Stimulated activated CD8-positive, alpha-beta memory T cell treated with anti-CD3 and anti-CD28 coated beads, Interleukin-7, amount 100 ng/mL, for 1 hour (primary cell): Measurements from ENCODE around the gene EVL.
"Not testable (repeated sequence)": the region's sequence is repeated elsewhere in the genome, so short reads cannot be mapped to it uniquely, and the experiment has no call there.

Source experiments
- DNase-seq, 2 donors: peaks; one replicate each; pipeline ENCODE4 v3.0.0-alpha.2; 2020; ENCODE audit warnings: low read depth in 2 of 2

Gene EVL

DNA sequence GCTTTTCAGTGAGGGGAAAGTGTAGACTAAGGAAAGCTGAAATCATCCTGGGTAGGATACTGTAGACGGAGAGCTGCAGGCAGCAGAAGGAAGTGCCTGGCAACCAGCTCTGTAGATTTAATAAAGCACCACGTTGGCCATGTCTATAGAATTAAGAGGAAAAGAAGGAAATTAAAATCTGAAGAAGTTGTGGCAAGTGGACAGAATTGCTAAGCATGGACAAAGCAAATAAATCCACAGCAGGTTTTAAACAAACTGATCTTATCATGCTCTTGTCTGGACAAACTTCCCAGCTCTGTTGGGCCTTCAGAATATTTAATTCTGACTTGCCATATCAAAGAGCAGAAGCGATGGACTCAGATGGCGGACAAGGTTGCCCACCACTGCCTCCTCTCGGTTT, 27.2 kb upstream of the EVL start:
- DNase-seq: no peak

GRCh38 chr14:100039903-100040302, 25.3 kb upstream of the EVL start:
- DNase-seq: no peak

- no peak for DNase-seq
Observed at GRCh38 chr14:100041271-100041670, 24.0 kb upstream of the EVL start.

DNA sequence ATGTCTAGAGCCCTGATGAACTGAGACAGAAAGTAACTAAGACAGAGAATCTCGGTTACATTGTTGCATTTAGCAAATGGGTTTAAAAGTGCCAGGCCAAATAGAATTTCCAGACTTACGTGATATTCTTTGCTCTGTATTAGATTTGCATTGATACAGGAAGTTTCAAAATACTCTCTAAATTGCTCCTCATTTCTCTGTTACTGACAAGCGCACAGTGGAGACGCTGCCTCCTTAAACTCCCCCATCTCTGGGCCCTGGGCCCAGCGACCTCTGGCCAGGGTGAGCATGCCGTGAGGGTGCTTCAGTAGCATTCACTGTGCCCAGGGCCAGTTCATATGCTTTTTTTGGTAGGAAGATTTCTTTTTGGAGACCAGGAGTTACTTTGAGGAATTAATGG, 22.9 kb upstream of the EVL start:
- DNase-seq: no peak

GRCh38 chr14:100045642-100046344, 19.4 kb upstream of the EVL start:
- no peak for DNase-seq

DNA sequence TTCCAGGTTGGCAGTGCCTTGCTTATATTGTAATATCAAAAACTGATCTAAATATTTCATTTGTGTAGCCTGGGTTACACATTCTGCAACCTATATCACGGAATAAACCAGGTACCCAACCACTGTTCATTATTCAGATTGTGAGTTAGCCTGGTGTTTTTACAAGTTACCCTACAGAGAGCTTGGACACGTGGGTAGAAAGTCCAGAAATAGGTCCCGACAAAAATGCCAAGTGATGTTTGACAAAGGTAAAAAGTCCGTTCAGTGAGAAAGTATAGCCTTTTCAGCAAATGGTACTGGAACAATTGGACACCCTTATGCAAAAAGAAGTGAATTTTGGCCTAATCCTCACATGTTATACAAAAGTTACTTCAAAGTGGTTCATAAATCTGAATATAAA, 17.6 kb upstream of the EVL start:
- no peak for DNase-seq

DNA sequence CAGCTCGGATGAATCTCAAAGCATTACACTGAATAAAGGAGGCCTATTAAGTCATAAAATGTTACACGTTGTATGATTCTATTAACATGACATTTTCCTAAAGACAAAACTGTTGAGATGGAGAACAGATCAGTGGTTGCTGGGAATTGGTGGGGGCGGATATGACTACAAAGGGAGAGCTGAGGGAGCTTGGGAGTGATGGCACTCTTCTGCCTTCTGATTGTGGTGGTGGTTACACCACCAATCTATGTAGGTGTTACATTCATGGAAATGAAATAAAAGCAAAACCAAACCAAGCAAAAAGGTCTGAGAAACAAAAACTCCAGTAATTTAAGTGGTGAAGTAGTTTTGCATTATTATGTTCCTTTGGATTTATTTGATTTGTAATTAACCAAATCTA, 16.4 kb upstream of the EVL start:
- DNase-seq: no peak

- DNase-seq: no peak
Observed at GRCh38 chr14:100049220-100049619, 16.0 kb upstream of the EVL start.

- DNase-seq: no peak
Observed at GRCh38 chr14:100051103-100051502, 14.1 kb upstream of the EVL start.

DNA sequence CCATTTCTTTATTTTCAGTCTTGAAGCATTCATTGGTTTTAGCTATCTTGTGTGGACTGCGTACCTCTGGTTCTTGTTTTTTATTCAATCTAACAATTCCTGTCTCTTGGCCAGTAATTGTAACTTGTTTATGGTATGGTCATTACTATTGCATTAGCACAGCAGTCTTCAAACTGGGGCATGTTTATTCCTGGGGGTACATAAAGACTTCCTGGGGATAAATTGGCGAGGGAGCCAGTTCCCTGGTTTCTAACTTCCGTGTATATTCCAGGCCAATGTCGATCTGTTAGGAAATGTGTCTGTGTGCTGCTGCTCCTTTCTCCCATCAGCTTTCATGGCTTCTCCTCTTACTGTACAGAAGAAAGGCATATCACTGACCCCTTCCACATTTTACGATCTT, 13.7 kb upstream of the EVL start:
- no peak for DNase-seq

- no peak for DNase-seq
Observed at GRCh38 chr14:100052819-100053218, 12.4 kb upstream of the EVL start.

DNA sequence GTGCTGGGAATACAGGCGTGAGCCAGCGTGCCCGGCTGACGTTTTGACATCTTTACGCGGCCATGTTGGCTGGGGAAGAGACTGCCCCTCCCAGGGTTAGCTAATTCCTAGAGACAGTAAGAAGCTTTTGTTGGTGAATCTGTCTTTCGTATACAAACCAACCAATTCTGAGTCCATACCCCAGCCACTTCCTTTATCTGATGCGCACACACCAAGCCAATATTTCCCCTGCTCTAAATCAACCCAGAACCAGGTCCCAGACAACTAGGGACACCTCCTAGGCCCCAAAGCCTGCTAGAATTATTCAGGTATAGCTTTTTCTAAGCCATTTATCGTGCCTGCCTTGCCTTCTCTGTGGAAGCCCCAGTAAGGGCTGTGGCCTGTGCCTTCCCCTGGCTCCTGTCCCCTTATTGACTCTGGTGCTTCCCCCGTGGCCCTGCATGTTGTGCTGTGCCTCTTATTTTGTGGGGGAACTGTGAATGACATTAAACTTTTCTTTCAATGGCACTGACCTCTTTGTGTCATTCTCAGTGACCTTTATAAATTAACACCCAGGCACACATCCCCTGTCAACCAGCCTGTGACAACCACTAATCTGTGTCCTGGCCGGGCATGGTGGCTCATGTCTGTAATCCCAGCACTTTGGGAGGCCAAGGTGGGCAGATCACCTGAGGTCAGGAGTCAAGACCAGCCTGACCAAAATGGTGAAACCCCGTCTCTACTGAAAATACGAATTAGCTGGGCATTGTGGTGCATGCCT, 10.7 kb upstream of the EVL start:
- no peak for DNase-seq

GRCh38 chr14:100056431-100056830, 8.8 kb upstream of the EVL start:
- no peak for DNase-seq

GRCh38 chr14:100056964-100057795, 8.0 kb upstream of the EVL start:
- DNase-seq: no peak

DNA sequence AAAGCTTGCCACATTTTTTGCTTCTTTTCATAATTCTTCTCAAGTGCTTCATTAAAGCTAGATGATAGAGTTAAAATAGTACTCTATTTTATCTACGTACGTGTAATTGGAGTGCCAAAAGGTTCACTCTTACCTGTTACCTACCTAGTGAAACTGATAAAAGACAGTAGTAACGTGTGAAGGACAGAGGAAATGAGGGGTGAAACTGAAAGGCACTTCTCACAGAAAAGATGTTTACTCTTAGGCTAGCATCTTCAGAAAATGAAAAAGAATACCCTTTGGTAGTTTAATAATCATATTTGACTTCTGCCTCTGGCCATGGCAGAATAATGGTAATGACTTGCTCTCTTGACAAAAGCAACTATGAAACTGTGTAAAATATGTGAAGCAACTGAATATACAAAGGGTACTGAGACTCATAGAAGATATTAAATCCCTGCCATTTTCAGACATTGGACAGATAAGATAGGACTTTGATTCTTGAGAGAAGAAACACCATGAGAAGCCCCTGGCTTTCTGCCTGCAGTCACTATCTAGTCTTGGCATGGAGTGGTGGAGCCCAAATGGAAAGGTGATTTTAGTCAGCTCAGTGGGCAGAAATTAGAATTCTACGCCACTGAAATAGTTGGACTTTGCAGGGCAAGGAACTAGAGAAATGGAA, 6.3 kb upstream of the EVL start:
- DNase-seq: no peak

- no peak for DNase-seq
Observed at GRCh38 chr14:100059438-100059781, 5.8 kb upstream of the EVL start.

GRCh38 chr14:100060760-100061159, 4.5 kb upstream of the EVL start:
- no peak for DNase-seq

DNA sequence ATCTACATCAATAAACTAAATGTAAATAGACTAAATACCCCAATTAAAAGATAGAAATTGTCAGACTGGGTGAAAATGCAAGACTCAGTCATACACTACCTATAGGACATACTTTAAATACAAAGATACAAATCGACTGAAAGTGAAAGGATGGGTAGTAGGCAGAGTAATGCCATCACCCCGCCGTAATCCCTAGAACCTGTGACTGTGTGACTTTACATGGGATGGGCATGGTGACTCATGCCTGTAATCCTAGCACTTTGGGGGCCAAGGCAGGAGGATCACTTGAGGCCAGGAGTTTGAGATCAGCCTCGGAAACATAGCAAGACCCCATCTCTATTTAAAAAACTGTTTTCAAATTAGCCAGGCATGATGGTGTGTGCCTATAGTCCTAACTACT, 2.6 kb upstream of the EVL start:
- DNase-seq: no peak

DNA sequence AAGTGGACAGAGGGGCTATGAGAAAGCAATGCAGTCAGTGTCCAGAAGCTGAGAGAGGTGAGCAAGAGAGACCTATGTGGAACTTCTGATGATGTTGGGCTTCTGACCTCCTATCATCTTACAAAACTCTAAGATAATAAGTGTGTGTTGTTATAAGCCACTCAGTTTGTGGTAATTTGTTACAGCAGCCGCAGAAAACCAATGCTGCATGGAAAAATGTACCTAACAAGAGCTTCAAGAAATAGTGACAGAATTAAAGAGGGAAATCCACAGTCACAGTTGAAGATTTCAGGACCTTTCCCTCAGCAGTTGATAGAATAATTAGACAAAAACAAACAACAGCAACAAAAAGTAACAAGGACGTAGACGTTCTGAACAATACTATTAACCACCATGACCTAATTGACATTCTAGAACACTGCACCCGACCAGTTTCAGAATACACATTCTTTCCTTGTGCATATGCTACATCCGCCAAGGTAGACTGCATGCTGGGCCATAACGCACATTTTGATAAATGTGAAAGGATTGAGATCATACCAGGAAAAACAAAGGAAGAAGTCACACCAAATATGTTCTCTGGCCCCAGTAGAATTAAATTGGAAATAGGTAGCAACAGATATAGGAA, 1.8 kb upstream of the EVL start:
- DNase-seq: no peak

GRCh38 chr14:100064335-100065092, 708 bp upstream of the EVL start:
- DNase-seq: not testable (repeated sequence)
